HepG2 (cell line): ENCODE data around the gene PITHD1. TPM values are rescaled to one million over a fixed set of nuclear protein-coding genes. Genes with fewer than 3 reads are reported as not detected.
A peak's percentile ranks its signal among the peaks of the same experiment; 100 is the strongest.

ENCODE experiments used
- ARID3A ChIP-seq: IDR thresholded peaks from 2 replicates; pipeline ENCODE4 v1.6.1; 2012; ENCODE audit warnings: low read depth, low read length, improper control_type of control experiment
- BRCA1 ChIP-seq: sonication (generic); formaldehyde crosslinking; IDR thresholded peaks from 2 replicates; pipeline ENCODE4 v1.4.0; 2020; ENCODE audit warnings: missing genetic modification reagents
- CENPBD1 ChIP-seq: sonication (generic); formaldehyde crosslinking; IDR thresholded peaks from 2 replicates; pipeline ENCODE4 v1.8.0; 2022; ENCODE audit warnings: missing genetic modification reagents, low read depth, mild to moderate bottlenecking, borderline replicate concordance
- FIP1L1 ChIP-seq: fragments of 200-400 bp; formaldehyde crosslinking; IDR thresholded peaks from 2 replicates; pipeline ENCODE4 v1.6.1; 2018; ENCODE audit warnings: low read depth, mild to moderate bottlenecking, low read length, moderate library complexity, borderline replicate concordance; ENCODE audit not compliant: insufficient read depth
- KDM6A ChIP-seq: IDR thresholded peaks from 2 replicates; pipeline ENCODE4 v1.6.1; 2016; ENCODE audit warnings: low read depth
- KMT2A ChIP-seq: sonication (generic); formaldehyde crosslinking; IDR thresholded peaks from 2 replicates; pipeline ENCODE4 v1.4.0; 2020; ENCODE audit warnings: missing genetic modification reagents
- PRDM15 ChIP-seq: sonication (generic); formaldehyde crosslinking; IDR thresholded peaks from 2 replicates; pipeline ENCODE4 v1.4.0; 2020; ENCODE audit warnings: missing genetic modification reagents
- RCOR2 ChIP-seq: IDR thresholded peaks from 2 replicates; pipeline ENCODE4 v1.6.1; 2016; ENCODE audit warnings: missing biosample characterization, missing genetic modification reagents
- TRIM22 ChIP-seq: fragments of 450-650 bp; IDR thresholded peaks from 2 replicates; pipeline ENCODE4 v1.6.1; 2017
- ZNF407 ChIP-seq: sonication (generic); formaldehyde crosslinking; IDR thresholded peaks from one replicate; pipeline ENCODE4 v1.5.1; 2020; ENCODE audit warnings: mild to moderate bottlenecking, missing genetic modification reagents; ENCODE audit errors: not compliant biosample characterization
- polyA plus RNA-seq, 8 experiments: library from polyadenylated mRNA; depleted of rRNA in 3 of 8; stranded (reverse) in 7 of 8; unstranded in 1 of 8; fragments of >200 nt; fragmentation: Illumina TruSeq in 4 of 8; extraction: Trizol in 4 of 8; gene quantifications; 2 replicates each; pipeline versions ENCODE4 v1.2.1 to v1.2.3, GENCODE V29; 2011 to 2016; ENCODE audit warnings: low read depth in 4 of 8, missing spikeins in 1 of 8, mixed read lengths in 1 of 8; ENCODE audit not compliant: insufficient read depth in 1 of 8
- total RNA-seq, 5 experiments: library from RNA; depleted of rRNA; stranded (reverse); fragments of >200 nt; fragmentation: Illumina TruSeq; extraction: Trizol; gene quantifications; 2 replicates each; pipeline ENCODE4 v1.2.3, GENCODE V29; 2016; ENCODE audit warnings: low read depth in 1 of 5

PITHD1 gene
- total and polyA plus RNA-seq, 2 of the 13 experiments (the other 11 are each of a cell fraction or from before 2014, with no cell fraction given): 28.0 to 37.3 TPM

- TF ChIP-seq PRDM15 (CRISPR knock-in tag): no peak
- no peak for TF ChIP-seq ZNF407 (CRISPR knock-in tag)
- TF ChIP-seq CENPBD1 (CRISPR knock-in tag): no peak
- peak; percentile 1; the same call in 1 of the 2 replicates for TF ChIP-seq KMT2A (CRISPR knock-in tag)
- TF ChIP-seq BRCA1 (CRISPR knock-in tag): no peak
- no peak for TF ChIP-seq ARID3A
- no peak for TF ChIP-seq TRIM22
- no peak for TF ChIP-seq FIP1L1
- TF ChIP-seq RCOR2: no peak
- no peak for TF ChIP-seq KDM6A (CRISPR knock-in tag)
Measured at GRCh38 chr1:23800400-23801337, 22.5 kb downstream of the PITHD1 start, which contains the start of gene GALE (continued).
